Activated naive CD4-positive, alpha-beta T cell treated with anti-CD3 and anti-CD28 coated beads for 36 hours (primary cell): ENCODE results near the gene NUDT8. TPM values are rescaled to one million over a fixed set of nuclear protein-coding genes. Genes with fewer than 3 reads are reported as not detected.
"Not testable (repeated sequence)": the region's sequence is repeated elsewhere in the genome, so short reads cannot be mapped to it uniquely, and the experiment has no call there.

Source experiments
- CTCF ChIA-PET: fragments of 350-600 bp; sonication (Branson Sonifier 250); formaldehyde crosslinking; loops from one replicate; lab custom pipeline; 2021; ENCODE audit warnings: antibody characterized with exemption; lab: Charles Lee
- DNase-seq: peaks from one replicate; pipeline ENCODE4 v3.0.0-alpha.2; 2020
- H3K27ac Mint-ChIP-seq: one replicate; pipeline ENCODE4 v1.8.0; 2021; ENCODE audit warnings: mild to moderate bottlenecking, mixed read lengths
- H3K27me3 Mint-ChIP-seq: one replicate; pipeline ENCODE4 v1.8.0; 2021; ENCODE audit warnings: low read depth, mixed read lengths
- H3K36me3 Mint-ChIP-seq: one replicate; pipeline ENCODE4 v1.8.0; 2021; ENCODE audit warnings: low read depth, mixed read lengths
- H3K4me1 Mint-ChIP-seq: one replicate; pipeline ENCODE4 v1.8.0; 2021; ENCODE audit warnings: low read depth, mixed read lengths
- H3K4me3 Mint-ChIP-seq: one replicate; pipeline ENCODE4 v1.8.0; 2021; ENCODE audit warnings: mild to moderate bottlenecking, moderate library complexity, mixed read lengths
- H3K9me3 Mint-ChIP-seq: one replicate; pipeline ENCODE4 v1.8.0; 2021; ENCODE audit warnings: mixed read lengths
- intact Hi-C: fragments of 100-400 bp; cut with micrococcal nuclease; formaldehyde crosslinking; loops from one replicate; pipeline ENCODE4 v1.15.1; 2023
- total RNA-seq, 2 experiments: library from RNA; stranded (reverse); gene quantifications; one replicate each; pipeline ENCODE4 v1.2.3, GENCODE V29; 2021

NUDT8 gene
- total RNA-seq, 2 experiments from 2014 or later = 29.7 to 30.4 TPM

DNA sequence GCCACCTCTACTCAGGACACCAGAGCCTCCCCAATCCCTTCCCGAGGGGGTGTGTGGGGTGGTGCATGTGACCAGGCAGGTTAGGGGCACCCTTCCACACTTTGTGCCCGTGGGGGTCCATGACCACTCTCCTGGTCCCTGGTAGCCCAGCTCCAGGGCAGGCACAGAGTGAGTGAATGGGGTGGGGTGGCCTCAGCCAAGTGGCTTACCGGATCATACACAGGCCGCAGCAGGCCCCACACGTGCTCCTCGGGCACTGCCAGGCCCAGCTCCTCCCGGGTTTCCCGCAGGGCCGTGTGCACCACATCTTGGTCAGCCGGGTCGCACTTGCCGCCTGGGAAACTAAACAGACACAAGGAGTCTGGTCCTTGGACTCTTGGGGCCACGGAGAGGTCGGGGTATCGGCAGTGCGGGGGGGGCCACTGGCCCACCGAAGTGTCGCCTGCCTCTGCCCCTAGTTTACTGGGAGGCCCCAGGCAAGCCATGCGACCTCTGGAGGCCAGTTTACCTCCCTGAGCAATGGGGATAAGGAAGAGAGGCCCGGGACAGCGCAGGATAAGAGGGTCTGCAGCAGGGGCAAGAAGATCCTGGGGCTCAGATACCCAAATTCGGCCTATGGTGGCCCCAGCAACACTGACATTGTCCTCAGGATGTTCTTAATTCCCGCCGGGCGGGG lies 889 bp downstream of the NUDT8 start:
- Mint-ChIP-seq H3K9me3 (no peaks in the 10 kb centered on the region), H3K4me3 (peak overlapping the region; percentile 64), H3K27me3 (no peaks in the 10 kb centered on the region), H3K4me1 (peaks cover 5% of the 10 kb centered on the region), H3K36me3 (no peaks in the 10 kb centered on the region), H3K27ac (no peak overlapping the region)
- no peak for DNase-seq
- CTCF ChIA-PET = interaction anchor here (0.6 to 4.2 kb wide), 14 partner anchors 10 to 277 kb away, joined by 3 to 46 read pairs (median 5); partner anchors contain the start of genes ACY3 and TBX10
- intact Hi-C loops = loop anchor here (1.0 kb wide), 2 partner anchors 23 to 30 kb away; partner anchors contain the start of gene NDUFV1

GRCh38 chr11:67627812-67628624 lies 1.7 kb downstream of the NUDT8 start:
- Mint-ChIP-seq H3K27me3 (no peaks in the 10 kb centered on the region), H3K27ac (no peak overlapping the region), H3K4me1 (peaks cover 5% of the 10 kb centered on the region), H3K4me3 (peak overlapping the region; percentile 64), H3K36me3 (no peaks in the 10 kb centered on the region), H3K9me3 (no peaks in the 10 kb centered on the region)
- CTCF ChIA-PET = interaction anchor here (0.6 to 4.2 kb wide), 10 partner anchors 11 to 164 kb away, joined by 3 to 46 read pairs (median 4); no protein-coding TSS in a partner anchor
- no peak for DNase-seq
- intact Hi-C loops = no loop called here

DNA sequence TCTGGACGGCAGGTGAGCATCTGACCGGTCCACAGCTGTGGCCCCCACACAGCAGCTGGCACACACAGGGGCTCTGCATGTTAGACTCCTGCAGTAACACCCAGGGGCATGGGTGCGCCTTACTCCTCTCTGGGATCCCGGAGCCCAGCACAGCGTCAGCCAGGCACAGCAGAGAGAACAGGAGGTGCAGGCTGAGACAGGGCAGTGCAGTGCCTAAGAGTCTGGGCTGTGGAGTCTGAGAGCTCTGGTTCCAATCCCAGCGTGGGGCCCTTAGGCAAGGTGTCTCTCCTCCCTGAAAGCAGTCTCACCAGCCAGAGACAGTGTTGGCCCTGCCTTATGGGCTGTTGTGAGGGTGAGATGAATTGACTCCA lies 2.3 kb downstream of the NUDT8 start:
- intact Hi-C loops = no loop called here
- no peaks in the 10 kb centered on the region for H3K36me3 Mint-ChIP-seq
- no peak for DNase-seq
- H3K4me3 Mint-ChIP-seq = no peak overlapping the region
- CTCF ChIA-PET = interaction anchor here (1.0 to 4.2 kb wide), 5 partner anchors 11 to 100 kb away, joined by 3 to 46 read pairs (median 7); no protein-coding TSS in a partner anchor
- peaks cover 5% of the 10 kb centered on the region for H3K4me1 Mint-ChIP-seq
- H3K9me3 Mint-ChIP-seq = no peaks in the 10 kb centered on the region
- H3K27me3 Mint-ChIP-seq = no peaks in the 10 kb centered on the region
- no peak overlapping the region for H3K27ac Mint-ChIP-seq

DNA sequence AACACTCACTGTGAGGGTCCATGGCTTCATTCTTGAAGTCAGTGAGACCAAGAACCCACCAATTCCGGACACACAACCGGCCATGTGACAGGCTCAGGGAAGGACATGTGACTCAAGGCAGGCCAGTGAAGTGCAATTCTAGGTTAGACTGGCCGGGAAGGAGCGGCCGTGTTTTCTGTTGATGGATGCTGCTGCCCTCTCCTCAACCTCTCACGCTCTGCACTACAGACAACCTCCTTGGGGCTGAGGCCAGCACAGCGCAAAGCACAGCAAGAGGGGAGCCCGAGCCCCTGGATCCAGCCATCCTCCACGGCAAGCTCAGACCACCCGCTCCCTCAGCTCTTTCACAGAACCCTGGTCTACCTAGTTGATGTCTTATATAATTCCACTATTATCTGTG lies 2.8 kb downstream of the NUDT8 start:
- Mint-ChIP-seq H3K36me3 (no peaks in the 10 kb centered on the region), H3K4me3 (no peak overlapping the region)
- intact Hi-C loops = no loop called here

GRCh38 chr11:67626131-67626833 lies 3.5 kb downstream of the NUDT8 start:
- not testable (repeated sequence) for H3K36me3 Mint-ChIP-seq, H3K27me3 Mint-ChIP-seq, H3K27ac Mint-ChIP-seq

More for the DNA sequence above, 2.8 kb downstream of the NUDT8 start:
- Mint-ChIP-seq H3K9me3 (no peaks in the 10 kb centered on the region), H3K4me1 (peaks cover 5% of the 10 kb centered on the region), H3K27ac (no peak overlapping the region), H3K27me3 (no peaks in the 10 kb centered on the region)
- no peak for DNase-seq
- CTCF ChIA-PET = interaction anchor here (0.6 to 2.3 kb wide), 4 partner anchors 13 to 102 kb away, joined by 3 to 7 read pairs (median 4); no protein-coding TSS in a partner anchor

DNA sequence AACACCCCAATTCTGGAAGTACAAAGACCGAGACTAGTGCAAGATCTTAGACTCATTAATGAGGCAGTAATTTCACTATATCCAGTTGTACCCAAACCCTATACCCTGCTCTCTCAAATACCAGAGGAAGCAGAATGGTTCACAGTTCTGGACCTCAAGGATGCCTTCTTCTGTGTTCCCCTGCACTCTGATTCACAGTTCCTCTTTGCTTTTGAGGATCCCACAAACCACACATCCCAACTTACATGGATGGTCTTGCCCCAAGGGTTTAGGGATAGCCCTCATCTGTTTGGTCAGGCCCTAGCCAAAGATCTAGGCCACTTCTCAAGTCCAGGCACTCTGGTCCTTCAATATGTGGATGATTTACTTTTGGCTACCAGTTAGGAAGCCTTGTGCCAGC lies 5.9 kb downstream of the NUDT8 start:
- CTCF ChIA-PET = interaction anchor here (0.7 to 1.1 kb wide), 2 partner anchors 8 to 35 kb away, joined by 3 to 4 read pairs; no protein-coding TSS in a partner anchor
- H3K4me1 Mint-ChIP-seq, H3K36me3 Mint-ChIP-seq, DNase-seq, intact Hi-C loops, H3K9me3 Mint-ChIP-seq, H3K27ac Mint-ChIP-seq, H3K27me3 Mint-ChIP-seq, H3K4me3 Mint-ChIP-seq: not testable (repeated sequence)

More at GRCh38 chr11:67626131-67626833, 3.5 kb downstream of the NUDT8 start:
- H3K4me3 Mint-ChIP-seq, H3K9me3 Mint-ChIP-seq, DNase-seq, intact Hi-C loops, H3K4me1 Mint-ChIP-seq: not testable (repeated sequence)
- CTCF ChIA-PET = interaction anchor here (0.6 to 2.3 kb wide), 5 partner anchors 12 to 301 kb away, joined by 3 to 7 read pairs (median 6); no protein-coding TSS in a partner anchor

GRCh38 chr11:67622905-67623304 lies 6.8 kb downstream of the NUDT8 start:
- H3K27me3 Mint-ChIP-seq, H3K4me3 Mint-ChIP-seq, H3K9me3 Mint-ChIP-seq, H3K36me3 Mint-ChIP-seq, H3K4me1 Mint-ChIP-seq, H3K27ac Mint-ChIP-seq, DNase-seq, intact Hi-C loops: not testable (repeated sequence)
- CTCF ChIA-PET = interaction anchor here (0.7 to 1.1 kb wide), 2 partner anchors 9 to 36 kb away, joined by 3 to 4 read pairs; no protein-coding TSS in a partner anchor

GRCh38 chr11:67621928-67622327 lies 7.8 kb downstream of the NUDT8 start:
- H3K4me3 Mint-ChIP-seq, H3K36me3 Mint-ChIP-seq, intact Hi-C loops, CTCF ChIA-PET, DNase-seq, H3K27me3 Mint-ChIP-seq, H3K9me3 Mint-ChIP-seq, H3K4me1 Mint-ChIP-seq, H3K27ac Mint-ChIP-seq: not testable (repeated sequence)

GRCh38 chr11:67620621-67621020 lies 9.1 kb downstream of the NUDT8 start:
- H3K9me3 Mint-ChIP-seq, CTCF ChIA-PET, H3K27me3 Mint-ChIP-seq, H3K27ac Mint-ChIP-seq, DNase-seq, H3K4me3 Mint-ChIP-seq, intact Hi-C loops, H3K4me1 Mint-ChIP-seq, H3K36me3 Mint-ChIP-seq: not testable (repeated sequence)

GRCh38 chr11:67619683-67620618 lies 9.8 kb downstream of the NUDT8 start:
- H3K36me3 Mint-ChIP-seq, H3K4me3 Mint-ChIP-seq, H3K27me3 Mint-ChIP-seq, H3K27ac Mint-ChIP-seq, DNase-seq, H3K9me3 Mint-ChIP-seq, H3K4me1 Mint-ChIP-seq: not testable (repeated sequence)
- CTCF ChIA-PET = interaction anchor here (6.0 kb wide), 1 partner anchor 10 kb away, joined by 46 read pairs; the partner anchor contains the start of gene NUDT8
- intact Hi-C loops = loop anchor here (10.0 kb wide), 1 partner anchor 415 kb away; the partner anchor contains the start of genes NDUFS8 and TCIRG1
